ENCODE data around the gene IFNAR1.

The IFNAR1 gene

DNA sequence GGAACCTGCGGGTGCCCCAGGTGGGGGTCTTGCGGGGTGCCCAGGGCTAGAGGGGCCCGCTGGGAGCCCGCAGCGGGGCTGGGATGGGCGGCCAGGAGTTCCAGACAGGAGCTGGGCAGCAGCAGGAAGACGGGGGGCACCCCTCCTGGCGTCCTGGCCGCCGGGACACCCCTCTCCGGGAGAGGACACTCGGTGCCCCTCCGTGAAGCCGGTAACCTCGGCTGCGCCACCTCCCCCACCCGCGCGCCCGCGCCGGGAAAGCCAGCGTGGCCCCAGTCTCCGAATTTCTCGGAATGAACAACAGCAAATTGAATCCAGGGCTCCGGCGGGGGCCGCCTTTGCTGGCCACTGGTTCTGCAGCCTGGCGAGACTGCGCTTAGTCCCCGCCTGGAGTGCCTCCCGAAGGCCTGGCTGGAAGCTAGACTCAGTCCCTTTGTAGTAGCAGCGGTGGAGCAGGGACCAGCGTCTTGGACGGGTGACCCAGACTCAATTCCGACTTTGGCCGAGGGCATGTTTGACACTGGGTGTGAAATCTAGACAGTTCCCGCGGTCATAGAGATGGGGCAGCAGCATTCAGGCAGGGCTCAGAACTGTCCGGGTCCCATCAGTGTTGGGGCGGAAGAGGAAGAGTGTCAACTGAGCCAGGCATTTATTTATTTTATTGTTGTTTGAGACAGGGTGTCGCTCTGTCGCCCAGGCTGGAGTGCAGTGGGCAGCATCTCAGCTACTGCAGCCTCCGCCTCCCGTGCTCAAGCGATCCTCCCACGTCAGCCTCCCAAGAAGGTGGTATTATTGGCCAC, 79.2 kb downstream of the IFNAR1 start:
- no peak for DNase-seq

DNA sequence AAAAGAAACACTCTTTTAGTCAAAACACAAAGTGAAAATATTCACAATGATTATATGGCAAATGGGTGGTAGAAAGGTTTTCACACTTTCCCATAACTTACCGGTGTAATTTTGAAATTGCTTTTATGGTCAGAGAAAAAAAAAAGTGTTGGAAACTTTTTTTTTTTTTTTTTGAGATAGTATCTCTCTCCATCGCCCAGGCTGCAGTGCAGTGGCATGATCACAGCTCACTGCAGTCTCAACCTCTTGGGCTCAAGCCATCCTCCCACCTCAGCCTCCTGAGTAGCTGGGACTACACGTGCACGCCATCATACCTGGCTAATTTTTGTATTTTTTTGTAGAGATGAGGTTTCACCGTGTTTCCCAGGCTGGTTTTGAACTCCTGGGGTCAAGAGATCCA, 81.7 kb downstream of the IFNAR1 start:
- DNase-seq: no peak

Measured in COR-L47 (cell line).